Measurements from ENCODE around the gene NT5E. TPM values are rescaled to one million over a fixed set of nuclear protein-coding genes. Genes with fewer than 3 reads are reported as not detected.

NT5E gene
- total and polyA plus RNA-seq, 2 experiments from 2014 or later, result 0.18 to 1.5 TPM

DNA sequence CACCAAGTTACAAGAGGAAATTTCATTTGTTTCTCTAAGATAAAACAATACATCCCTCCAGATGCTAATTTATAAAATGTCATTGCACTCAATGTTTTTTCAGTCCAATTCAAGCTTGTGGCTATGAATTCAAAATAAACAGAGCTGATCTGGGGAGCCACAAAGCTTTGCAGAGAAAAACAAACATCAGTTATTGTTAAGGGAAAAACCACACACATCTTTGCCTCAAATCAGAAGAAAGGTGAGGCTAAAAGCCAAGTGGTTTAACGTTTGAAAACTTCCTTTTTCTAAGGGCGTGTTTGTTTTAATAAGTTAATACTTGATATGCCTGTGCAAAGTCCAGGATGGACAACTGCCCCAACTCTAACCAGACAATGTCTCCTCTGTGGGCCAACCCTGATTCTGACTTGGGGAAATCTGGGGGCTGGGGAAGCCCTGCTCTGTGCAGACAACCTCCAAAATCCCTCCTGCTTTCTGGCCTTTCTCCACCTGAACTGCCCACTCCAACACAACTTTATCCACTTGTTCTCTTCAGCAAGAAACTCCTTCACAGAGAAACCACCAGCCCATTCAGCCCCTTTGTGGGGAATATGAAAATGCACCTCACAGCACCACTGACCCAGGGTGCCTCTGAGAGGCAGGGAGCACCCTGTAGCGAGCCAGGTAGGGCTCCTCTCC, 44.6 kb upstream of the NT5E start:
- no peak overlapping the region for H3K27ac ChIP-seq (ENCODE audit: low read depth)

DNA sequence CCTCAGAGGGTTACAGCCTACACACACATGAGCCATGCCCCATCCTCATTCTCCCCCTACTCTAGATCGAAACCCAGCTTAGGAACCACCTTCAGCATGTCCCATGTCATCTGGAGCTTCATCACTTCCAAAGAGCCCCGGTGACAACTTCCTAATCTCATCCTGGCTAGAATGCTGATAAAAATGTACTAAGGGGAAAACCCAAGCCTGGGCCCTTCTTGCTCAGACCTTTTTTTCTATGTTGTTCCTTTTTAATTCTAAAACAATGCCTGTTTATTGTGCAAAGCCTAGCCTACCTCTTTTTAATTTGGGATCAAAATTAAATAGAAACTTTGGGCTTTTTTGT, 44.1 kb upstream of the NT5E start:
- Histone ChIP-seq H3K27me3 (ENCODE audit: insufficient read depth) (no peaks in the 10 kb centered on the region), H3K4me1 (ENCODE audit: insufficient read depth) (peaks cover 27% of the 10 kb centered on the region), H3K79me2 (replicated peaks; ENCODE audit: insufficient read depth) (no peaks in the 10 kb centered on the region), H3K36me3 (ENCODE audit: insufficient read depth) (no peaks in the 10 kb centered on the region), H4K20me1 (replicated peaks; ENCODE audit: insufficient read depth) (no peaks in the 10 kb centered on the region), H3F3A (replicated peaks; ENCODE audit: low read depth) (no peaks in the 10 kb centered on the region), H3K4me3 (no peak overlapping the region), H2AFZ (no peak overlapping the region), H3K27ac (ENCODE audit: low read depth) (no peak overlapping the region), H3K9me2 (ENCODE audit: insufficient read depth) (no peaks in the 10 kb centered on the region; the same call in 1 of the 2 replicates), H3K4me2 (no peak overlapping the region)
- Mint-ChIP-seq H3K36me3 (ENCODE audit: low read depth) (no peaks in the 10 kb centered on the region), H3K9me3 (no peaks in the 10 kb centered on the region; the same call in 2 of the 3 replicates), H3K27me3 (ENCODE audit: insufficient read depth, low read depth, poor library complexity) (peaks cover 3% of the 10 kb centered on the region), H3K27ac (no peak overlapping the region), H3K4me1 (peaks cover 45% of the 10 kb centered on the region), H3K4me3 (no peak overlapping the region)
- no peak for DNase-seq (ENCODE audit: low spot score)
- no peak for ATAC-seq
- TF ChIP-seq CREB1 (CRISPR knock-in tag; IDR thresholded peaks at IDR 0.05; ENCODE audit: low read depth), result no peak
- no peak for TF ChIP-seq STAT1 (IDR thresholded peaks at IDR 0.05; ENCODE audit: unreplicated experiment)
- no peak for TF ChIP-seq ZNF114 (CRISPR knock-in tag; IDR thresholded peaks at IDR 0.05)
- no peak for TF ChIP-seq ZNF462 (CRISPR knock-in tag; IDR thresholded peaks at IDR 0.05)
- no peak for TF ChIP-seq ZNF331 (CRISPR knock-in tag; IDR thresholded peaks at IDR 0.05; ENCODE audit: low read depth)

More for the DNA sequence above, 44.6 kb upstream of the NT5E start:
- H3K27ac Mint-ChIP-seq, result no peak overlapping the region
- Histone ChIP-seq H4K20me1 (replicated peaks; ENCODE audit: insufficient read depth) (no peaks in the 10 kb centered on the region), H3K4me1 (ENCODE audit: insufficient read depth) (peaks cover 27% of the 10 kb centered on the region), H3F3A (replicated peaks; ENCODE audit: low read depth) (no peaks in the 10 kb centered on the region), H3K4me2 (no peak overlapping the region), H3K27me3 (ENCODE audit: insufficient read depth) (no peaks in the 10 kb centered on the region), H3K36me3 (ENCODE audit: insufficient read depth) (no peaks in the 10 kb centered on the region), H3K9me2 (ENCODE audit: insufficient read depth) (no peaks in the 10 kb centered on the region; the same call in 1 of the 2 replicates), H2AFZ (no peak overlapping the region; the same call in 1 of the 2 replicates), H3K4me3 (no peak overlapping the region), H3K79me2 (replicated peaks; ENCODE audit: insufficient read depth) (no peaks in the 10 kb centered on the region)
- no peaks in the 10 kb centered on the region for H3K36me3 Mint-ChIP-seq (ENCODE audit: low read depth)
- no peak for ATAC-seq
- no peak overlapping the region for H3K4me3 Mint-ChIP-seq
- peaks cover 3% of the 10 kb centered on the region for H3K27me3 Mint-ChIP-seq (ENCODE audit: insufficient read depth, low read depth, poor library complexity)
- TF ChIP-seq POLR2AphosphoS5 (IDR thresholded peaks at IDR 0.05; ENCODE audit: low read depth) (no peak), ETS1 (IDR thresholded peaks at IDR 0.05) (no peak)
- TF ChIP-seq, protein P1, sequence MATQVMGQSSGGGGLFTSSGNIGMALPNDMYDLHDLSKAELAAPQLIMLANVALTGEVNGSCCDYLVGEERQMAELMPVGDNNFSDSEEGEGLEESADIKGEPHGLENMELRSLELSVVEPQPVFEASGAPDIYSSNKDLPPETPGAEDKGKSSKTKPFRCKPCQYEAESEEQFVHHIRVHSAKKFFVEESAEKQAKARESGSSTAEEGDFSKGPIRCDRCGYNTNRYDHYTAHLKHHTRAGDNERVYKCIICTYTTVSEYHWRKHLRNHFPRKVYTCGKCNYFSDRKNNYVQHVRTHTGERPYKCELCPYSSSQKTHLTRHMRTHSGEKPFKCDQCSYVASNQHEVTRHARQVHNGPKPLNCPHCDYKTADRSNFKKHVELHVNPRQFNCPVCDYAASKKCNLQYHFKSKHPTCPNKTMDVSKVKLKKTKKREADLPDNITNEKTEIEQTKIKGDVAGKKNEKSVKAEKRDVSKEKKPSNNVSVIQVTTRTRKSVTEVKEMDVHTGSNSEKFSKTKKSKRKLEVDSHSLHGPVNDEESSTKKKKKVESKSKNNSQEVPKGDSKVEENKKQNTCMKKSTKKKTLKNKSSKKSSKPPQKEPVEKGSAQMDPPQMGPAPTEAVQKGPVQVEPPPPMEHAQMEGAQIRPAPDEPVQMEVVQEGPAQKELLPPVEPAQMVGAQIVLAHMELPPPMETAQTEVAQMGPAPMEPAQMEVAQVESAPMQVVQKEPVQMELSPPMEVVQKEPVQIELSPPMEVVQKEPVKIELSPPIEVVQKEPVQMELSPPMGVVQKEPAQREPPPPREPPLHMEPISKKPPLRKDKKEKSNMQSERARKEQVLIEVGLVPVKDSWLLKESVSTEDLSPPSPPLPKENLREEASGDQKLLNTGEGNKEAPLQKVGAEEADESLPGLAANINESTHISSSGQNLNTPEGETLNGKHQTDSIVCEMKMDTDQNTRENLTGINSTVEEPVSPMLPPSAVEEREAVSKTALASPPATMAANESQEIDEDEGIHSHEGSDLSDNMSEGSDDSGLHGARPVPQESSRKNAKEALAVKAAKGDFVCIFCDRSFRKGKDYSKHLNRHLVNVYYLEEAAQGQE (IDR thresholded peaks at IDR 0.05; ENCODE audit: unreplicated experiment), result no peak
- no peak for DNase-seq (ENCODE audit: low spot score)
- peaks cover 45% of the 10 kb centered on the region for H3K4me1 Mint-ChIP-seq
- H3K9me3 Mint-ChIP-seq, result no peaks in the 10 kb centered on the region; the same call in 2 of the 3 replicates
